MCF 10A (cell line): ENCODE results near the gene CEP128. TPM values are rescaled to one million over a fixed set of nuclear protein-coding genes. Genes with fewer than 3 reads are reported as not detected.
A peak's percentile ranks its signal among the peaks of the same experiment; 100 is the strongest.

Experiments used
- BruUV-seq: library from RNA; stranded (reverse); fragments of 400-500 nt; replicated peaks from 2 replicates; lab custom pipeline; 2021; lab: Mats Ljungman, UMichigan
- CTCF ChIA-PET: fragments of 300-600 bp; sonication (Branson Sonifier 250); formaldehyde crosslinking; extraction: SDS; loops from one replicate; lab custom pipeline; 2021; ENCODE audit warnings: antibody characterized with exemption, inconsistent platforms; lab: Yijun Ruan, JAX
- POLR2A ChIA-PET: fragments of 300-600, 350-650 bp; sonication (Branson Sonifier 250); formaldehyde crosslinking; extraction: SDS; loops from one replicate; lab custom pipeline; 2020; ENCODE audit warnings: antibody characterized with exemption, inconsistent platforms; lab: Yijun Ruan, JAX
- DNase-seq: peaks from one replicate; pipeline ENCODE4 v3.0.0-alpha.2; 2018; ENCODE audit not compliant: unreplicated experiment
- H3K27ac Mint-ChIP-seq: one replicate; pipeline ENCODE4 v1.8.0; 2022; ENCODE audit warnings: mild to moderate bottlenecking, low read depth, mixed read lengths; ENCODE audit not compliant: unreplicated experiment
- H3K27me3 Mint-ChIP-seq: one replicate; pipeline ENCODE4 v1.8.0; 2022; ENCODE audit warnings: mixed read lengths; ENCODE audit not compliant: insufficient read depth, unreplicated experiment
- H3K36me3 Mint-ChIP-seq: one replicate; pipeline ENCODE4 v1.8.0; 2022; ENCODE audit warnings: mild to moderate bottlenecking, moderate library complexity, mixed read lengths; ENCODE audit not compliant: insufficient read depth, unreplicated experiment
- H3K4me1 Mint-ChIP-seq: one replicate; pipeline ENCODE4 v1.8.0; 2022; ENCODE audit warnings: mixed read lengths; ENCODE audit not compliant: insufficient read depth, unreplicated experiment
- H3K4me3 Mint-ChIP-seq: one replicate; pipeline ENCODE4 v1.8.0; 2022; ENCODE audit warnings: mild to moderate bottlenecking, moderate library complexity, mixed read lengths; ENCODE audit not compliant: unreplicated experiment
- H3K9me3 Mint-ChIP-seq: one replicate; pipeline ENCODE4 v1.8.0; 2022; ENCODE audit warnings: mixed read lengths; ENCODE audit not compliant: unreplicated experiment
- CTCF ChIP-seq: fragments of 200-600 bp; IDR thresholded peaks from one replicate; pipeline ENCODE4 v1.8.0; 2022; ENCODE audit warnings: antibody characterized with exemption, mild to moderate bottlenecking; ENCODE audit not compliant: unreplicated experiment
- intact Hi-C: fragments of 100-400 bp; cut with micrococcal nuclease; formaldehyde crosslinking; loops from 2 replicates; pipeline ENCODE4 v1.14.1; 2022
- total RNA-seq: library from RNA; stranded (reverse); gene quantifications from 2 replicates; pipeline ENCODE4 v1.2.3, GENCODE V29; 2022

Gene CEP128
- total RNA-seq, 1 experiment from 2014 or later: 12.5 TPM

GRCh38 chr14:80628547-80628946 is 313.0 kb downstream of the CEP128 start:
- Mint-ChIP-seq H3K4me3 (no peak overlapping the region), H3K36me3 (no peaks in the 10 kb centered on the region), H3K27ac (peak overlapping the region; percentile 31), H3K9me3 (peaks cover 13% of the 10 kb centered on the region), H3K4me1 (peaks cover under 1% of the 10 kb centered on the region), H3K27me3 (no peaks in the 10 kb centered on the region)
- CTCF ChIA-PET: interaction anchor here (0.7 to 1.0 kb wide), 2 partner anchors 42 to 954 kb away, joined by 3 to 5 read pairs; no protein-coding TSS in a partner anchor
- POLR2A ChIA-PET: no interaction called here
- BruUV-seq: no TSS peak
- intact Hi-C loops: no loop called here
- no peak for DNase-seq
- TF ChIP-seq CTCF: no peak

GRCh38 chr14:80627745-80628144 is 313.8 kb downstream of the CEP128 start:
- BruUV-seq: no TSS peak
- H3K27ac Mint-ChIP-seq: no peak overlapping the region

GRCh38 chr14:80624581-80624980 is 317.0 kb downstream of the CEP128 start:
- intact Hi-C loops: no loop called here
- no peak for DNase-seq
- CTCF ChIA-PET: interaction anchor here (0.6 kb wide), 1 partner anchor 10 kb away, joined by 3 read pairs; no protein-coding TSS in a partner anchor

More at GRCh38 chr14:80627745-80628144, 313.8 kb downstream of the CEP128 start:
- no peaks in the 10 kb centered on the region for H3K4me1 Mint-ChIP-seq
- intact Hi-C loops: no loop called here
- CTCF ChIA-PET: interaction anchor here (0.6 to 1.0 kb wide), 2 partner anchors 41 to 424 kb away, joined by 5 read pairs; no protein-coding TSS in a partner anchor
- no peaks in the 10 kb centered on the region for H3K36me3 Mint-ChIP-seq
- POLR2A ChIA-PET: no interaction called here
- TF ChIP-seq CTCF: no peak
- no peak overlapping the region for H3K4me3 Mint-ChIP-seq
- no peaks in the 10 kb centered on the region for H3K27me3 Mint-ChIP-seq
- peaks cover 13% of the 10 kb centered on the region for H3K9me3 Mint-ChIP-seq
- no peak for DNase-seq

GRCh38 chr14:80621701-80622100 is 319.8 kb downstream of the CEP128 start:
- TF ChIP-seq CTCF: no peak
- Mint-ChIP-seq H3K27ac (peak overlapping the region; percentile 97), H3K4me3 (peak overlapping the region; percentile 43), H3K9me3 (peaks cover 13% of the 10 kb centered on the region), H3K27me3 (no peaks in the 10 kb centered on the region), H3K4me1 (peaks cover 17% of the 10 kb centered on the region), H3K36me3 (no peaks in the 10 kb centered on the region)
- BruUV-seq: no TSS peak
- ChIA-PET POLR2A (interaction anchor here (0.9 kb wide), 1 partner anchor 10 kb away, joined by 3 read pairs; no protein-coding TSS in a partner anchor), CTCF (no interaction called here)
- intact Hi-C loops: no loop called here
- peak; percentile 84 for DNase-seq

More at GRCh38 chr14:80624581-80624980, 317.0 kb downstream of the CEP128 start:
- Mint-ChIP-seq H3K4me3 (no peak overlapping the region), H3K27ac (no peak overlapping the region), H3K4me1 (peaks cover 17% of the 10 kb centered on the region), H3K9me3 (peaks cover 13% of the 10 kb centered on the region), H3K27me3 (no peaks in the 10 kb centered on the region), H3K36me3 (no peaks in the 10 kb centered on the region)
- POLR2A ChIA-PET: no interaction called here
- no peak for TF ChIP-seq CTCF
- BruUV-seq: no TSS peak
